Right lobe of liver (tissue), 6 donors: ENCODE data around the gene NDRG2. TPM values are rescaled to one million over a fixed set of nuclear protein-coding genes. Genes with fewer than 3 reads are reported as not detected.
A peak's percentile ranks its signal among the peaks of the same experiment; 100 is the strongest.

ENCODE experiments used
- ATAC-seq, 4 donors: fragments of 200-7000 bp; cut with Tn5 transposase; one replicate each; pipeline ENCODE4 v1.9.1; 2020; ENCODE audit warnings: mild to moderate bottlenecking in 4 of 4, moderate library complexity in 4 of 4
- DNase-seq, 3 donors: peaks; one replicate each; pipeline ENCODE4 v3.0.0-alpha.2; 2020
- H3K27ac ChIP-seq, 3 donors: fragments of 200-600 bp; one replicate each; pipeline ENCODE4 v1.8.0; 2022
- H3K27me3 ChIP-seq, 2 donors: fragments of 200-600 bp; one replicate each; pipeline ENCODE4 v1.8.0; 2022
- H3K36me3 ChIP-seq, 4 donors: fragments of 200-600 bp; sonication (generic) in 1 of 4; one replicate each; pipeline versions ENCODE4 v1.5.1 to v1.8.0; 2017 to 2022; ENCODE audit warnings: control low read depth in 1 of 4
- H3K4me1 ChIP-seq, 4 donors: fragments of 200-600 bp; sonication (generic) in 1 of 4; one replicate each; pipeline versions ENCODE4 v1.5.1 to v1.8.0; 2017 to 2022; ENCODE audit warnings: control low read depth in 1 of 4
- H3K4me3 ChIP-seq, 3 donors: fragments of 200-600 bp; one replicate each; pipeline ENCODE4 v1.8.0; 2022
- H3K9me3 ChIP-seq, 4 donors: fragments of 200-600 bp; sonication (generic) in 1 of 4; one replicate each; pipeline versions ENCODE4 v1.5.1 to v1.8.0; 2017 to 2022; ENCODE audit warnings: control low read depth in 1 of 4
- CTCF ChIP-seq, 4 donors: fragments of 200-600 bp in 3 of 4; fragments of 450-650 bp in 1 of 4; IDR thresholded peaks; one replicate each; pipeline versions ENCODE4 v1.5.1 to v1.8.0; 2016 to 2022; ENCODE audit warnings: antibody characterized with exemption in 4 of 4, mild to moderate bottlenecking in 2 of 4
- POLR2A ChIP-seq: fragments of 450-650 bp; IDR thresholded peaks from one replicate; pipeline ENCODE4 v1.6.1; 2017; ENCODE audit warnings: antibody characterized with exemption, mild to moderate bottlenecking
- WGBS: methylation state at CpG from one replicate; pipeline ENCODE4 v1.1.6; 2018; ENCODE audit warnings: low coverage, low lambda C conversion rate; ENCODE audit not compliant: insufficient coverage; ENCODE audit errors: missing lambda C conversion rate; 5-methylcytosine and 5-hydroxymethylcytosine counted together
- intact Hi-C, 2 donors: fragments of 100-400 bp; cut with DNase I; formaldehyde crosslinking; loops; one replicate each; pipeline versions ENCODE4 v1.11.2 to v1.14.1; 2022
- total RNA-seq, 6 experiments: library from RNA; depleted of rRNA in 2 of 6; stranded (reverse); fragments of >200 nt in 2 of 6; fragmentation: NEBNext Ultra II Directional in 3 of 6; extraction: Animal tissue kit (Norgen Biotek cat#: 25700) in 3 of 6; gene quantifications; one replicate each; pipeline versions ENCODE4 v1.1.0 to v1.2.4, GENCODE V29; 2016 to 2023
- donor health status: DM: no; HTN: yes; CAD: no.
- donor health status: DM: no; HTN: no; CAD: no.
- donor health status: DM: no; HTN: no; CAD: no.
- donor health status: DM: no; HTN: yes; CAD: no.
- donor health status: DM: no; HTN: yes; CAD: no.

Gene NDRG2
- total RNA-seq, 6 experiments from 2014 or later: 92.2 to 255 (median 192) TPM

GRCh38 chr14:21023174-21023573 lies 1.7 kb downstream of the NDRG2 start:
- peaks cover 0 to 8% (median 2%) of the 10 kb centered on the region in 4 donors for H3K4me1 ChIP-seq
- TF ChIP-seq CTCF (IDR thresholded peaks at IDR 0.05): no peak
- TF ChIP-seq POLR2A: no peak
- DNase-seq: peak in 2 of 3 donors; percentile 43 to 58
- intact Hi-C loops: no loop called here
- no peaks in the 10 kb centered on the region for H3K9me3 ChIP-seq
- peak overlapping the region; percentile 72 to 89 (median 79) for H3K27ac ChIP-seq
- WGBS: no CpG with 5 or more reads among the region's 7 CpGs
- no peaks in the 10 kb centered on the region for H3K27me3 ChIP-seq
- peak in 3 of 4 donors; percentile 10 to 31 (median 29) for ATAC-seq
- H3K4me3 ChIP-seq: peak overlapping the region in 2 of 3 donors; percentile 98 to 100
- peaks cover 0 to 38% (median 23%) of the 10 kb centered on the region in 4 donors for H3K36me3 ChIP-seq

GRCh38 chr14:21022686-21023085 lies 2.2 kb downstream of the NDRG2 start:
- H3K9me3 ChIP-seq: no peaks in the 10 kb centered on the region
- peaks cover 0 to 8% (median 2%) of the 10 kb centered on the region in 4 donors for H3K4me1 ChIP-seq
- WGBS: 11% methylated on average over 4 of the region's 5 CpGs
- peak overlapping the region in 1 of 3 donors; percentile 98 for H3K4me3 ChIP-seq
- peaks cover 0 to 43% (median 26%) of the 10 kb centered on the region in 4 donors for H3K36me3 ChIP-seq
- H3K27me3 ChIP-seq: no peaks in the 10 kb centered on the region
- DNase-seq (peak in 1 of 3 donors; percentile 37), ATAC-seq (no peak)
- TF ChIP-seq CTCF (IDR thresholded peaks at IDR 0.05) (no peak), POLR2A (no peak)
- intact Hi-C loops: no loop called here
- H3K27ac ChIP-seq: peak overlapping the region; percentile 72 to 89 (median 79)

GRCh38 chr14:21020977-21021545 lies 3.8 kb downstream of the NDRG2 start:
- no peak for ATAC-seq
- intact Hi-C loops: no loop called here
- H3K4me3 ChIP-seq: no peak overlapping the region
- WGBS: 77% methylated on average over 4 of the region's 5 CpGs
- TF ChIP-seq POLR2A: no peak
- TF ChIP-seq CTCF (IDR thresholded peaks at IDR 0.05): no peak
- no peaks in the 10 kb centered on the region for H3K9me3 ChIP-seq
- no peak overlapping the region for H3K27ac ChIP-seq
- no peaks in the 10 kb centered on the region for H3K27me3 ChIP-seq
- peaks cover 0 to 50% (median 29%) of the 10 kb centered on the region in 4 donors for H3K36me3 ChIP-seq
- peaks cover 0 to 8% (median 2%) of the 10 kb centered on the region in 4 donors for H3K4me1 ChIP-seq
- DNase-seq: no peak

- 38% methylated on average over 1 of the region's 1 CpG for WGBS
- TF ChIP-seq CTCF (IDR thresholded peaks at IDR 0.05) (no peak), POLR2A (no peak)
- ATAC-seq (no peak), DNase-seq (no peak)
- no peak overlapping the region for H3K4me3 ChIP-seq
- H3K27me3 ChIP-seq: no peaks in the 10 kb centered on the region
- peaks cover 0 to 50% (median 29%) of the 10 kb centered on the region in 4 donors for H3K36me3 ChIP-seq
- intact Hi-C loops: loop anchor here (5.0 to 10.0 kb wide), 2 partner anchors 73 to 75 kb away; partner anchors contain the start of gene ZNF219 (in 1 of the 2)
- no peaks in the 10 kb centered on the region for H3K9me3 ChIP-seq
- H3K4me1 ChIP-seq: peaks cover 0 to 17% (median 2%) of the 10 kb centered on the region in 4 donors
- H3K27ac ChIP-seq: no peak overlapping the region
These were observed 5.5 kb downstream of the NDRG2 start for GRCh38 chr14:21019366-21019765.
